ENCODE results near the gene TRIB2. TPM values are rescaled to one million over a fixed set of nuclear protein-coding genes. Genes with fewer than 3 reads are reported as not detected.

TRIB2 gene
- 0.09 to 0.65 TPM (median 0.33 TPM) in 5 replicates for total RNA-seq (2022; extraction: Qiagen RNA extraction; ENCODE audit: low read depth)

DNA sequence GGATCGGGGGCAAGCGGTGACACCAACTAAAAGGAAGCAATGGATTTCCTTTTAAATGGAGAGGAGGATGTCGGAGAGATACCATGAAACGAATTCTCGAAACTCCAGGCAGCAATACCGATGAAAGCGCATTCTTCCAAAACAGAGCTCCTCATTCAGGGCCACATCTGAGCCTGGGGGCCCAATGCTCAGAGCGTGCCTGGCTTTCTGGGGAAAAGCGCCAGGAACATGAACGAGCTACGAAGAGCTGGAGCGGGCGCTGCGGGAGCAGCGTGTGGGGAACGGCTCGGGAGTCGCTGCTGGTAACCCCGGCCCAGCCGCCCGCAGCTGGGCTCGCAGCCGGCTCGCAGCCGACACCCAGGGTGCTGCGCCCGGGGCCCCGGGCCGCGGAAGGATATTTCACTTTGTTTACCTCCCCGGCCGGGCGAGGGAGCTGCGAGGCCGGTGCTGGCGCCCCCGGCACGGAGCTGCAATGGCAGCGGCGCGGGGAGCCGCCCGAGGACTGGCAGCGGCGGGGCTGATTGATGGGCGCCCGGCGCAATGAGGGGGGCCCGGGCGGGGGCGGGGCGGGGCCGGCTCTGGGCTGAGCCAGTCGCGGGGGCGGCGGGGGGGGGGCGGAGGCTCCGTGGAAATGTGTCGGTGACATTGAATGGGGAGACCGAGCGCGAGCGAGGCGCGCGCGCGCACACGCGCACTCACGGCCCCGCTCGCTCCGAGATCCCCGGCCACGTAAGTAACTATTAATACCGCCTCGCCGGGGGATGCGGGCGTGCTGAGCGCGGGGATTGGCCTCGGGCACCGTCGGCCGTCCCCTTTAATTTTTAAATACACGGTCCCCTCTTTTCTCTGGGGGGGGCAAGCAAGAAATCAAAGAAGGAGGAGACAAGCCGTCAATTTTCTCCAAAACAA lies at the start of gene TRIB2:
TSS of gene TRIB2 (plus strand) at position 655 of the 909 bp plus-strand sequence. CDS start 1,372 bp downstream, outside the sequence.

